ENCODE results near the gene MYEOV.

The MYEOV gene

GRCh38 chr11:69313992-69314391, 20.0 kb downstream of the MYEOV start:
- no peak for DNase-seq (ENCODE audit: low read depth, low spot score)

GRCh38 chr11:69314555-69314954, 20.6 kb downstream of the MYEOV start:
- H3K4me1 ChIP-seq (ENCODE audit: insufficient read depth, insufficient read length) = no peaks in the 10 kb centered on the region
- TF ChIP-seq YY1 (IDR thresholded peaks at IDR 0.05; ENCODE audit: insufficient read depth, insufficient read length) = no peak
- TF ChIP-seq SUZ12 (IDR thresholded peaks at IDR 0.05; ENCODE audit: extremely low read depth, insufficient read depth, insufficient read length) = no peak

More at GRCh38 chr11:69313992-69314391, 20.0 kb downstream of the MYEOV start:
- H3K9ac ChIP-seq (ENCODE audit: insufficient read length, low read depth) = no peak overlapping the region
- no peaks in the 10 kb centered on the region for H3K9me3 ChIP-seq (ENCODE audit: insufficient read depth, low read length)
- TF ChIP-seq YY1 (IDR thresholded peaks at IDR 0.05; ENCODE audit: insufficient read depth, insufficient read length) = no peak
- no peaks in the 10 kb centered on the region for H3K4me1 ChIP-seq (ENCODE audit: insufficient read depth, insufficient read length)
- H3K4me3 ChIP-seq (ENCODE audit: insufficient read length, low read depth) = no peak overlapping the region
- H3K36me3 ChIP-seq (ENCODE audit: insufficient read depth, insufficient read length, low read length) = no peaks in the 10 kb centered on the region
- H3K27me3 ChIP-seq (ENCODE audit: insufficient read depth, insufficient read length) = no peaks in the 10 kb centered on the region

DNA sequence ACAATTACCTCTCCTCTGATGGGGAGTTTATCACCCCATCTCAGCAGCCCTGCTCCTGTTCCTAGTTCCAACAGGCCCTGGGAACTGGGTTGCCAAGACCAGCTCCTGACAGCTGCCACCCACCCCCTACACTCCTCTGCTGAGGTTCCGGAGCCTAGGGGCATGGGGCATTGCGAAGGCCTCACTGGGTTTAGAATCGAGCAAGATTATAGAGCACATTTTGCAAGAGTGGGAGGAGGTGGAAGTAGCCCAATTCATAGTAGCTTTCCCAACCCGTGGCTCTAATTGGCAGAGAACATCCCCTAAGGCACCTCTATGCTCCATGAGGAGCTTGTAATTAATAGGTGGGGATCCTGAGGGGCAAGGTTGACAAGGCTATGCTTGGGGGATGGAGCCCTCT, 23.0 kb downstream of the MYEOV start:
- no peaks in the 10 kb centered on the region for H3K9me3 ChIP-seq (ENCODE audit: insufficient read depth, low read length)
- no peaks in the 10 kb centered on the region for H3K36me3 ChIP-seq (ENCODE audit: insufficient read depth, insufficient read length, low read length)
- DNase-seq (ENCODE audit: low read depth, low spot score) = no peak
- no peak for TF ChIP-seq YY1 (IDR thresholded peaks at IDR 0.05; ENCODE audit: insufficient read depth, insufficient read length)
- no peak for TF ChIP-seq SUZ12 (IDR thresholded peaks at IDR 0.05; ENCODE audit: extremely low read depth, insufficient read depth, insufficient read length)
- no peak for TF ChIP-seq ZNF274 (IDR thresholded peaks at IDR 0.05; ENCODE audit: low read depth, low read length)
- no peaks in the 10 kb centered on the region for H3K27me3 ChIP-seq (ENCODE audit: insufficient read depth, insufficient read length)
- peaks cover 14% of the 10 kb centered on the region for H3K4me1 ChIP-seq (ENCODE audit: insufficient read depth, insufficient read length)
- no peak overlapping the region for H3K9ac ChIP-seq (ENCODE audit: insufficient read length, low read depth)
- H3K4me3 ChIP-seq (ENCODE audit: insufficient read length, low read depth) = no peak overlapping the region

More at GRCh38 chr11:69314555-69314954, 20.6 kb downstream of the MYEOV start:
- no peak for DNase-seq (ENCODE audit: low read depth, low spot score)
- no peaks in the 10 kb centered on the region for H3K36me3 ChIP-seq (ENCODE audit: insufficient read depth, insufficient read length, low read length)
- H3K9me3 ChIP-seq (ENCODE audit: insufficient read depth, low read length) = no peaks in the 10 kb centered on the region
- H3K27me3 ChIP-seq (ENCODE audit: insufficient read depth, insufficient read length) = no peaks in the 10 kb centered on the region
- no peak overlapping the region for H3K4me3 ChIP-seq (ENCODE audit: insufficient read length, low read depth)
- H3K9ac ChIP-seq (ENCODE audit: insufficient read length, low read depth) = no peak overlapping the region

DNA sequence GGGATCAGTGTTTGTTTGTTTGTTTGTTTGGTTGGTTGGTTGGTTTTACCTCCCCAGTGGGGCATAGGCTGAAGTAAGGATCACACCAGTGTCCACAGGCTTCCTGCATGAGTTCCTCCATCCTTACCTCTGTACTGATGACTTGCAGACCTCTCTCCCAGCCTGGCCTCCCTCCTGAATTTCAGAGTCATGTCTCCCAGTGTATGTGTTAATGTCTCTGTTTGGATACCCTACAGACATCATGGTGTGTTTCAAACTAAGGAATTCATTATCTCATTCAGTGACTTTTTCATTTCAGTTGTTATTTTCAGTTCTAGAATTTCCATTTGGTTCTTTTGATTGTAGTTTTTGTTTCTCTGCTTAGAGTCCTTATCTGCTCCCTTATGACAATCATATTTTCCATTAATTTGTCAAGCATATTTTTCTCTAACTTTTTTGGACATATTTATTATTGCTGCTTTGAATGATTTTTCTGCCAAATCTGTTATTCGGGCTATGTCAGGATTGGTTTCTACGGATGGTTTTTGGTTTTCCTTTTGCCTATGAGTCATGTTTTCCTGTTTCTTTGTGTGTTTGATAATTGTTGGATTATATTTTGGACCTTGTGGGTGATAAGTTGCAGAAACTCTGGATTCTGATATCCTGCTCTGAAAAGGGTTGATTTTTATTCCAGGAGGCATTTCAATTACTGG, 23.6 kb downstream of the MYEOV start:
- no peak overlapping the region for H3K9ac ChIP-seq (ENCODE audit: insufficient read length, low read depth)
- H3K4me3 ChIP-seq (ENCODE audit: insufficient read length, low read depth) = no peak overlapping the region
- TF ChIP-seq YY1 (IDR thresholded peaks at IDR 0.05; ENCODE audit: insufficient read depth, insufficient read length) = no peak
- no peak for TF ChIP-seq SUZ12 (IDR thresholded peaks at IDR 0.05; ENCODE audit: extremely low read depth, insufficient read depth, insufficient read length)
- no peak for TF ChIP-seq ZNF274 (IDR thresholded peaks at IDR 0.05; ENCODE audit: low read depth, low read length)
- H3K27me3 ChIP-seq (ENCODE audit: insufficient read depth, insufficient read length) = no peaks in the 10 kb centered on the region
- no peaks in the 10 kb centered on the region for H3K9me3 ChIP-seq (ENCODE audit: insufficient read depth, low read length)
- peaks cover 14% of the 10 kb centered on the region for H3K4me1 ChIP-seq (ENCODE audit: insufficient read depth, insufficient read length)
- H3K36me3 ChIP-seq (ENCODE audit: insufficient read depth, insufficient read length, low read length) = no peaks in the 10 kb centered on the region
- no peak for DNase-seq (ENCODE audit: low read depth, low spot score)

DNA sequence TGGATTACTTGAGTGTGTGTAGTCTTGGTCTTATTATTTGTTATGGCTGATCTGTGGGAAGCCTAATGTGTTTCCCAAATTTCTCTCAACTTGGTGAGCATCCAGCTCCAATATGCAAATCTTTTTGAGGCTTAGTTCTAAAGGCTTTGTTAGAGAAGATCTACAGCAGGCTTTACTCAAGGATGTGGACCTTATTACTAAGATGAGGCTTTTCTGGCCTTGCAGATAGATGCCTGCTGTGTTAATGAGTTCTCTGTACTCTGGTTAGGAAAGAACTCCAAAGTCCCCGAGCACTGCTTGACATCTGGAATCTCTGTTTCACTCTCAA, 24.1 kb downstream of the MYEOV start:
- TF ChIP-seq ZNF274 (IDR thresholded peaks at IDR 0.05; ENCODE audit: low read depth, low read length) (no peak), YY1 (IDR thresholded peaks at IDR 0.05; ENCODE audit: insufficient read depth, insufficient read length) (no peak)
- Histone ChIP-seq H3K9me3 (ENCODE audit: insufficient read depth, low read length) (no peaks in the 10 kb centered on the region), H3K9ac (ENCODE audit: insufficient read length, low read depth) (no peak overlapping the region), H3K27me3 (ENCODE audit: insufficient read depth, insufficient read length) (no peaks in the 10 kb centered on the region), H3K4me3 (ENCODE audit: insufficient read length, low read depth) (no peak overlapping the region), H3K4me1 (ENCODE audit: insufficient read depth, insufficient read length) (peaks cover 14% of the 10 kb centered on the region), H3K36me3 (ENCODE audit: insufficient read depth, insufficient read length, low read length) (no peaks in the 10 kb centered on the region)
- DNase-seq (ENCODE audit: low read depth, low spot score) = no peak

DNA sequence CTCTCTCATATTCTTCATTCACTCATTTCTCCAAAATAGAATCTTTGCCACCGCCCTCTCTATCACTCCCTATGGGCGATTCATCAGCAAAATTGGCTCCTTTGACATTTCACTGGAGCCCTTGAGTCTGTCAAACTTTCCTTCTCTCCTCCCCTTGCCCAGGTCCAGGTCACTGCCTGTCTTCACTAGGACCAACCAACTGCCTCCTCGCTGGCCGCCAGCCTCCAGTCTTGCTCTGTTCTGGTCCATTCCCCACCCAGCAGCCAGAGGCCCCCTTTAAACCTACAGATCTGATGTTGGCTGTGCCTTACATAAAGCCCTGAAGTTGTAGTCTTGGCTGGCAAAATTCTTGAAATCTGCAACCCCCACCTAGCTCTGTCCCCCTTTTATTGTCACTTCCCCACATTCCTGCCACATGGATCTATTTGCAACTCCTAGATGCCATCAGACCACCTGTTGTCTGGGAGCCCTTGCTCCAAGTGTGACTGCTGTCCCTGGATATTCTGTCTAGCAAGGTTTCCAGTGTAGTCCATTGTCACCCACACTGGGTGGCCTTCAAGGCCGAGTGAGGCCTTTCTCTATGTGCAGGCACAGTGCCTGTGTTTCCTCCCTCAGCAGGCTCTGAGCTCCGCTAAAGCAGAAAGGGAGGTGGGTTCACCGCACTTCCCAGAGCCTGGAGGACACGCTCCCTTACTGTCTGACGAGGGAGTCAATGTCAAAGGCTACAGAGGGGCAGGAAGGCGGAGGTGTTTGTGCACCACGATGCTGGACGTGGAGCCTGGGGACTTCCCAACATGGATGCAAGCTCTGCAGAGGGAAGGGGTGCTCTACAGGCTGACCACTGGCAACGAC, 25.5 kb downstream of the MYEOV start:
- Histone ChIP-seq H3K27me3 (ENCODE audit: insufficient read depth, insufficient read length) (no peaks in the 10 kb centered on the region), H3K4me3 (ENCODE audit: insufficient read length, low read depth) (no peak overlapping the region), H3K4me1 (ENCODE audit: insufficient read depth, insufficient read length) (peaks cover 14% of the 10 kb centered on the region), H3K9me3 (ENCODE audit: insufficient read depth, low read length) (no peaks in the 10 kb centered on the region; the same call in 1 of the 2 replicates), H3K36me3 (ENCODE audit: insufficient read depth, insufficient read length, low read length) (no peaks in the 10 kb centered on the region), H3K9ac (ENCODE audit: insufficient read length, low read depth) (no peak overlapping the region)
- no peak for TF ChIP-seq SUZ12 (IDR thresholded peaks at IDR 0.05; ENCODE audit: extremely low read depth, insufficient read depth, insufficient read length)
- no peak for TF ChIP-seq ZNF274 (IDR thresholded peaks at IDR 0.05; ENCODE audit: low read depth, low read length)
- no peak for TF ChIP-seq YY1 (IDR thresholded peaks at IDR 0.05; ENCODE audit: insufficient read depth, insufficient read length)
- DNase-seq (ENCODE audit: low read depth, low spot score) = no peak

DNA sequence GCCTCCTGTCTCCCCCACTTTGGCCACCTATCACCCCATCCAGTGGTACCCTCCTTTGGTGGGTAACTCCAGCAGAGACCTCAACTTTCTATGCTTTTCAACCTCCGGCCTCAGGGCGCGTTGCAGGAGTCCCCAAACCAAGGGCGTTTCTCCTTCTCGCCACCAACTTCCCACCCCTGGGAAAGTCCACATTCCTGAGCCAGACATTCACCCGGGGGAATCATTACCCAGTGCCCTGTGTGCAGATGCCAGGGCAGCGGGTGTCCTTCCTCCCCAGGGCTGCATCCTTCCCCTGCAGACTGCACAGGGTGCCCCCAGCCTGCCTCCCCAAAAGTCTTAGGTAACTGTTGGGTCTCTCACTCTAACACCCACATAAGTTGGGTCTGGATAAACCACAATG, 26.4 kb downstream of the MYEOV start:
- Histone ChIP-seq H3K27me3 (ENCODE audit: insufficient read depth, insufficient read length) (no peaks in the 10 kb centered on the region), H3K36me3 (ENCODE audit: insufficient read depth, insufficient read length, low read length) (no peaks in the 10 kb centered on the region), H3K9me3 (ENCODE audit: insufficient read depth, low read length) (no peaks in the 10 kb centered on the region; the same call in 1 of the 2 replicates), H3K9ac (ENCODE audit: insufficient read length, low read depth) (no peak overlapping the region), H3K4me3 (ENCODE audit: insufficient read length, low read depth) (no peak overlapping the region), H3K4me1 (ENCODE audit: insufficient read depth, insufficient read length) (peaks cover 14% of the 10 kb centered on the region)
- TF ChIP-seq YY1 (IDR thresholded peaks at IDR 0.05; ENCODE audit: insufficient read depth, insufficient read length) (no peak), SUZ12 (IDR thresholded peaks at IDR 0.05; ENCODE audit: extremely low read depth, insufficient read depth, insufficient read length) (no peak), ZNF274 (IDR thresholded peaks at IDR 0.05; ENCODE audit: low read depth, low read length) (no peak)
- DNase-seq (ENCODE audit: low read depth, low spot score) = no peak
